Measurements from ENCODE around the gene VPS35.
A peak's percentile ranks its signal among the peaks of the same experiment; 100 is the strongest.
"Not testable (repeated sequence)": the region's sequence is repeated elsewhere in the genome, so short reads cannot be mapped to it uniquely, and the experiment has no call there.

Gene VPS35

GRCh38 chr16:46696957-46697356 lies 8.0 kb upstream of the VPS35 start:
- no peak for TF ChIP-seq ZNF274 (IDR thresholded peaks at IDR 0.05; ENCODE audit: low read depth, low read length)
- no peak overlapping the region for H3K4me3 ChIP-seq (ENCODE audit: low read length)

DNA sequence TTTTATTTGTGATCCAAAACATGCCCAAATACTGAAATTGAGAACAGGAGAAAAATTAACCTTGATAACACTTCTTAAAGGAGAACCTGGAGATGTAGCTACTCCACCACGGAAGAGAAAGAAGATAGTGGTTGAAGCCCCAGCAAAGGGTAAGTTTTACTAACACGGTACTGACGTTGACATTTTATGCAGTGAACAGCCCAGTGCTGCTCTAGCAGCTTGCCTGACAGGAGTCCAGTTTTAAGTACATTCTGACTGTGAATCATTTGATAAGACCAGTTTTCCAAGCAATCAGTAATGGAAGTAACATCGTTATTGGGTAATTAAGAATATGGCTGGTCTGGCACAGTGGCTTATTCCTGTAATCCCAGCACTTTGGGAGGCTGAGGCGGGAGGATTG lies 7.0 kb upstream of the VPS35 start:
- TF ChIP-seq ZNF274 (IDR thresholded peaks at IDR 0.05; ENCODE audit: low read depth, low read length) = no peak
- no peak overlapping the region for H3K4me3 ChIP-seq (ENCODE audit: low read length)

GRCh38 chr16:46693598-46693997 lies 4.6 kb upstream of the VPS35 start:
- no peak for TF ChIP-seq ZNF274 (IDR thresholded peaks at IDR 0.05; ENCODE audit: low read depth, low read length)
- H3K4me3 ChIP-seq (ENCODE audit: low read length) = no peak overlapping the region

GRCh38 chr16:46691726-46692125 lies 2.7 kb upstream of the VPS35 start:
- no peak for TF ChIP-seq ZNF274 (IDR thresholded peaks at IDR 0.05; ENCODE audit: low read depth, low read length)
- peak overlapping the region; percentile 92 for H3K4me3 ChIP-seq (ENCODE audit: low read length)

DNA sequence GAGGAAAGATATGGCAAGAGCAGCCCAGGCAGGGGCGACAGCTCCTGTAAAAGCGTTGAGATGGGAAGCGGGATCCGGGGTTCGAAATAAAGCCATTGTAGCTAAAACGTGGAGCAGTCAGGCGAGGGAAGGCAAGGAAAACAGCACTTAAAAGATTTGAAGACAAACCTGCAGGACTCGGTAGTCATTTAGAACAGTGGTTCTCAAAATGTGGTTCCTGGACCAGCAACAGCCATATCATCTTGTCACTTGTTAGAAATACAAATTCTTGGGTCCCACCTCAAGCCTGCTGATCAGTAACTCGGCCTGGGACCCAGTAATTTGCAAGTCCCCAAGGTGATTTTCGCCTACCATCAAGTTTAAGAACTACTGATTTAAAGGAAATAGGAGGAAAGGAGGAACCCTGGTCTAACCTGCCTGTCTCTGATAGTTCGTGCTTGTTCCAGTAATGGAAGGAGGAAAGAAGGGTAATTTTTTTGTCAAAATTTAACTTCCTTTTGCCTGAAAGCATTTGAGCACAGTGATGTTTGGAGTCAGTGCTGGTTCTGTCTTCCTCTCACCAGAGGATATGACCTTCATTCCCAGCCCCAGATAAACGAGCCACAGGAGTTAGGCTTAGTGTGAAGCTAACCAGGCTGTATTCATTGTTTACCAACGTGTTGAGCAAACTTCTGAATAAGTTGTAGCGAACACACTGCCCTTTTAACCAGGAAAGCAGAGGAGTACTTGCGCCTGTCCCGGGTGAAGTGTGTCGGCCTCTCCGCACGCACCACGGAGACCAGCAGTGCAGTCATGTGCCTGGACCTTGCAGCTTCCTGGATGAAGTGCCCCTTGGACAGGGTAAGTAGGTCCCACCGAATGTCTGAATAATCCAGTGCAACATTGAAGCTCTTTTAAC lies 1.6 kb upstream of the VPS35 start:
- TF ChIP-seq ZNF274 (IDR thresholded peaks at IDR 0.05; ENCODE audit: low read depth, low read length) = no peak
- peak overlapping the region; percentile 92 for H3K4me3 ChIP-seq (ENCODE audit: low read length)

- no peak for TF ChIP-seq ZNF274 (IDR thresholded peaks at IDR 0.05; ENCODE audit: low read depth, low read length)
- peak within 1 kb of the TSS; percentile 93 for H3K4me3 ChIP-seq (ENCODE audit: low read length)
Observed at GRCh38 chr16:46689365-46690280, 645 bp upstream of the VPS35 start, which contains the start of gene ORC6. Gene ORC6, plus strand, starts transcription at chr16:46689659. Its CDS starts 47 bp downstream, at chr16:46689706.

DNA sequence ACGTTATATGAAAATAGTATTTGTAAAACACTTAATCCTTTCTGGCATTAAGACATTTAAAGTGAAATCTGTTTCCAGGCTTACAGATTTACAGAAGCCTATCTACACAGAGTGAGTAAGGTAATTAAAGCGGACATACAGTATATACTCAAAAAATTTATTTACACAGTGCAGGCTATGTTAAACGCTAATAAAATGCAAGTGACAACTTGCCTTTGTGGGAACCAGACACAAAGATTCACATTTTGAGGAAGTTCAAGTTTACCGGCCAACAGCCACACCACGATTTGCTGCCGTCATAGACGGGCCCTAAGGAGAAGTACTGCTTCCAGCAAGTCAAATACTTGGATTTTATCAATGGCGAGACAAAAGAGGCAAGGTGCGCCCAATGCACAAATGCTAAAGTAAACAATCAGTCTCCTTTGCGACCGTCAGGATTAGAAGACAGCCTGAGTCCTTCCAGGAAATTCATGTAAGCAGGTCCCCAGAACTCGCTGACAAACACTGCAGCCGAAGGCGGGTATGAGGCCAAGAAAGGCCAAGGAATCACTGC lies 801 bp downstream of the VPS35 start:
- H3K4me3 ChIP-seq (ENCODE audit: low read length) = peak overlapping the region; percentile 93

DNA sequence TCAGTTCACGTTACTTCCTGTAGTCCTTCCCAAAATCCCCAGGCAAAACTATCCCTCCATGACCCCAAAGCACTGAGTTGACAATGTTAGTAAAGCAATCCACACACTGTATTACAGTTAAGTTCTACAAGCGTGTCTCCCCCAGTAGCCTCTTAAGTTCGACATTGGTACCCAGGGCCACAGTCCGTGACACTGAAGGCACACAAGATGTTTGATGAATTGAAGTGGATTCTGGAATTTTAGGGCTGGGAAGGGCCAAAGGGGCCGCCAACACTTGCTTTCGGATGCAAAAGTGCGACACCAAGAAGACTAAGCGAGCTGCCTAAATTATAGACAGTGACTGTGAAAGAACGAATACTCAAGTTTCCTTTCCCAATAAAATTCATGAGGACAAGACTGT lies 1.5 kb downstream of the VPS35 start:
- H3K4me3 ChIP-seq (ENCODE audit: low read length) = peak overlapping the region; percentile 93
- no peak for TF ChIP-seq ZNF274 (IDR thresholded peaks at IDR 0.05; ENCODE audit: low read depth, low read length)

More for the DNA sequence above, 801 bp downstream of the VPS35 start:
- no peak for TF ChIP-seq ZNF274 (IDR thresholded peaks at IDR 0.05; ENCODE audit: low read depth, low read length)

GRCh38 chr16:46686815-46687473 lies 2.0 kb downstream of the VPS35 start:
- TF ChIP-seq ZNF274 (IDR thresholded peaks at IDR 0.05; ENCODE audit: low read depth, low read length) = no peak
- peak overlapping the region; percentile 93 for H3K4me3 ChIP-seq (ENCODE audit: low read length)

GRCh38 chr16:46681867-46682266 lies 7.1 kb downstream of the VPS35 start:
- not testable (repeated sequence) for H3K4me3 ChIP-seq (ENCODE audit: low read length)

DNA sequence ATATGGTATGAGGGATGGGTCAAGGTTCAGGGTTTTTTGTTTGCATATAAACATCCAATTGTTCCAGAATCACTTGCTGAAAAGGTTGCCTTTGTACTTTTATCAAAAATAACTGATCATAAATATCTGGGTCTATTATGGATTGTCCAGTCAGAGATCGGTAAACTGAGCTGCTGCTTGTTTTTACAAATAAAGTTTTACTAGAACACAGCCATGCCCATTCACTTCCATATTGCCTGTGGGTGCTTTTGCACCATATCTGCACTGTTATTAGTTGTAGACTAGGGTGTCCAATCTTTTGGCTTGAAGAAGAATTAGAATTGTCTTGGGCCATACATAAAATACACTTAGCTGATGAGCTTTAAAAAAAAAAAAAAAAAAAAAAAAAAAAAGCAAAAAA lies 11.0 kb downstream of the VPS35 start:
- H3K4me3 ChIP-seq (ENCODE audit: low read length) = not testable (repeated sequence)

- no peak overlapping the region for H3K4me3 ChIP-seq (ENCODE audit: low read length)
- TF ChIP-seq ZNF274 (IDR thresholded peaks at IDR 0.05; ENCODE audit: low read depth, low read length) = no peak
Observed at GRCh38 chr16:46673320-46674013, 15.5 kb downstream of the VPS35 start.

GRCh38 chr16:46662123-46662522 lies 26.9 kb downstream of the VPS35 start:
- no peak for TF ChIP-seq ZNF274 (IDR thresholded peaks at IDR 0.05; ENCODE audit: low read depth, low read length)
- H3K4me3 ChIP-seq (ENCODE audit: low read length) = no peak overlapping the region

Measured in GM08714 (cell line).